Right cardiac atrium (tissue), 5 donors: ENCODE measurements around the gene BRD1. TPM values are rescaled to one million over a fixed set of nuclear protein-coding genes. Genes with fewer than 3 reads are reported as not detected.

Experiments
- ATAC-seq, 2 donors: fragments of 200-7000 bp; cut with Tn5 transposase; one replicate each; pipeline versions ENCODE4 v1.8.0 to v1.9.1; 2020; ENCODE audit warnings: moderate library complexity in 2 of 2, mild to moderate bottlenecking in 1 of 2
- DNase-seq, 3 donors: peaks; one replicate each; pipeline ENCODE4 v3.0.0-alpha.2; 2020
- H3K27ac ChIP-seq: one replicate; pipeline ENCODE4 v1.5.1; 2013; ENCODE audit warnings: mild to moderate bottlenecking, low read length, control low read depth, moderate library complexity
- H3K27me3 ChIP-seq: one replicate; pipeline ENCODE4 v1.6.1; 2013; ENCODE audit not compliant: control insufficient read depth, insufficient read depth
- H3K4me1 ChIP-seq: one replicate; pipeline ENCODE4 v1.6.1; 2013; ENCODE audit warnings: low read length; ENCODE audit not compliant: control insufficient read depth, insufficient read depth
- H3K4me3 ChIP-seq: one replicate; pipeline ENCODE4 v1.5.1; 2013; ENCODE audit warnings: low read length, control low read depth
- H3K9me3 ChIP-seq: one replicate; pipeline ENCODE4 v1.6.1; 2013; ENCODE audit warnings: low read length; ENCODE audit not compliant: control insufficient read depth
- WGBS: extraction: QIAGEN DNeasy Blood & Tissue Kit; methylation state at CpG from one replicate; pipeline ENCODE4 v1.1.7; 2013; 5-methylcytosine and 5-hydroxymethylcytosine counted together
- intact Hi-C, 4 donors: fragments of 100-400 bp; cut with DNase I; formaldehyde crosslinking; loops; one replicate each; pipeline versions ENCODE4 v1.11.0 to v1.14.0; 2022 to 2023
- polyA plus RNA-seq: library from polyadenylated mRNA; stranded (reverse); fragments of 200-250 nt; gene quantifications from one replicate; pipeline ENCODE4 v1.2.3, GENCODE V29; 2013
- total RNA-seq, 4 donors: library from RNA; stranded (reverse); fragmentation: NEBNext Ultra II Directional; extraction: Animal tissue kit (Norgen Biotek cat#: 25700); gene quantifications; one replicate each; pipeline ENCODE4 v1.2.1, GENCODE V29; 2021
- donor health status: healthy with polysubstance abuse.
- donor health status: DM: no; HTN: yes; CAD: no.
- donor health status: DM: no; HTN: no; CAD: no.
- donor health status: DM: no; HTN: yes; CAD: no; lungs with severe emphysema.
- donor health status: DM: yes; HTN: yes; CAD: no.

The BRD1 gene
- total and polyA plus RNA-seq, 5 donors: 16.3 to 19.4 (median 18.2) TPM

DNA sequence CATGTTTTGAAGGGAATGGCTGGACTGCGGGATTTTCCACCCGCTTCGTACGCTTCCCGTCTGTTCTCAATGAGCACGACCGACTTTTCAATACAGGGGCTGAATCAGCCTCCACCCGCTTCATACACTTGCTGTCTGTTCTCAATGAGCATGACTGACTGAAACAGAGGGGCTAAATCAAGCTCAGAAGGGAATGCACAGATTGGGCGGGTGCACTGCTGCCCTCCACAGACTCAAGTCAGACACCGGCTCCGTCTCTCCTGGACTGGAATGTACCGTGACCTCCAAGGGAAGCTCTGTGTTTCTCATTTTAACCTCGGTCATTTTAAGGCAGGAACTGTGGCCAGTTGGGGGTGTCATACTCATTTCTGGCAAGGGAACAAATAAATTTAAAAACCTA is 48.5 kb downstream of the BRD1 start:
- no peak overlapping the region for H3K27ac ChIP-seq
- H3K27me3 ChIP-seq: no peaks in the 10 kb centered on the region
- H3K4me3 ChIP-seq: no peak overlapping the region
- DNase-seq (no peak), ATAC-seq (no peak)
- intact Hi-C loops: no loop called here
- WGBS: 77% methylated on average over 13 of the region's 13 CpGs
- peaks cover 2% of the 10 kb centered on the region for H3K4me1 ChIP-seq
- H3K9me3 ChIP-seq: no peaks in the 10 kb centered on the region

DNA sequence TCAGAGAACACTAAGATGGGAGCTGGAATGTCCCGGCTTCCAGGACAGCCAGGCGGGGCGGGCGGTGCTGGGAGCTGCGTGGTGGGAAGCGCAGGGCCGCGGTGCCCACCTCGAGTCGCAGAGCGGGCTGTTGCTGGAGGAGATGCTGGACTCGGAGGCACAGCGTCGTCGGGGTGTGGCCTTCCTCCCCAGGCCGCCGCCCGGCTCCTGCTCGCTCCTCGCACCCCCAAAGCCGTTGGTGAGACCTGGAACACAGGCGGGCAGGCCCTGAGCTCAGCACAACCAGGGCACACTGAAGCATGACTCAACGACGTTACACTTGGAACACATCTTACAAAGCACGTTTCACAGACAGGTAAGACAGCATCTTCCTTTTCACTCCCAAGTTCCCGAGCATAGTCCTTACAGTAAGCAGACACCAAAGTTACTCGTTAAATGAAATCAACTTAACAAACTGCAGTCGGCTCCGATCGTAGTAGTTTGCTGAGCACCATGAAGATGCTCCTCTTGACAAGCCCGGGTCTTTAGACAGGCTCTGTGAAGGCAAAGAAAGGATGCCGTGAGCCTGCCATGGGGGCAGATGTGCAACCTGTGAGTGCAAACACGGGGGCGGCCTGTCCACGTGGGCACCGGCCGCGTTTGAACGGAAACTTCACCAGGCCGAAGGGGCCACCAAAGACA is 50.0 kb downstream of the BRD1 start:
- intact Hi-C loops: no loop called here
- H3K4me1 ChIP-seq: peaks cover 2% of the 10 kb centered on the region
- ATAC-seq (no peak), DNase-seq (peak in 2 of 3 donors; percentile 31 to 38)
- 90% methylated on average over 40 of the region's 40 CpGs for WGBS
- no peak overlapping the region for H3K27ac ChIP-seq
- H3K27me3 ChIP-seq: no peaks in the 10 kb centered on the region
- no peaks in the 10 kb centered on the region for H3K9me3 ChIP-seq
- H3K4me3 ChIP-seq: no peak overlapping the region

DNA sequence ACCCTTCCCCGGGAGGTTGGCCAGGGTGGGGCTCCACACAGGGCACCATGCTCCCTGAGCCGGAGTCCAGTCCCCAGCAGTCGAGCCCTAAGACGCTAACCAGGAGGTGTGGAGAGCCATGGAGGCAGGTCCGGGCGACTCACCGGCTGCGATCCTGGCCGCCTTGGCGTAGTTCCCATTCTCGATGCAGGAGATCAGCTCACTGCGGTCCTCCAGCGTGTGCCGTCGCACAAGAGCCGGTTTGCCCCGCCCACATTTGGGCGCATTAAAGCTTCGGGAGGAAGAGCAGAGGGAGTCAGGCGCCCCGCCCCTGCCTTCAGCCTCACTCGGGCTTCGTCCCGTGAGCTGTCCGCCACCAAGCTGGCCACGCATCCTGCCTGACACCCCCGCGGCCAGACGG is 50.8 kb downstream of the BRD1 start:
- Histone ChIP-seq H3K4me1 (peaks cover 2% of the 10 kb centered on the region), H3K9me3 (no peaks in the 10 kb centered on the region), H3K27ac (no peak overlapping the region), H3K4me3 (no peak overlapping the region), H3K27me3 (no peaks in the 10 kb centered on the region)
- ATAC-seq (no peak), DNase-seq (peak; percentile 22 to 61 (median 50))
- 91% methylated on average over 29 of the region's 29 CpGs for WGBS
- intact Hi-C loops: no loop called here

- peaks cover 2% of the 10 kb centered on the region for H3K4me1 ChIP-seq
- H3K27me3 ChIP-seq: no peaks in the 10 kb centered on the region
- WGBS: 94% methylated on average over 31 of the region's 31 CpGs
- intact Hi-C loops: no loop called here
- ATAC-seq: no peak
- no peak overlapping the region for H3K4me3 ChIP-seq
- peak; percentile 10 to 68 (median 48) for DNase-seq
- H3K27ac ChIP-seq: no peak overlapping the region
- no peaks in the 10 kb centered on the region for H3K9me3 ChIP-seq
These were observed 51.7 kb downstream of the BRD1 start for GRCh38 chr22:49775867-49776511.

DNA sequence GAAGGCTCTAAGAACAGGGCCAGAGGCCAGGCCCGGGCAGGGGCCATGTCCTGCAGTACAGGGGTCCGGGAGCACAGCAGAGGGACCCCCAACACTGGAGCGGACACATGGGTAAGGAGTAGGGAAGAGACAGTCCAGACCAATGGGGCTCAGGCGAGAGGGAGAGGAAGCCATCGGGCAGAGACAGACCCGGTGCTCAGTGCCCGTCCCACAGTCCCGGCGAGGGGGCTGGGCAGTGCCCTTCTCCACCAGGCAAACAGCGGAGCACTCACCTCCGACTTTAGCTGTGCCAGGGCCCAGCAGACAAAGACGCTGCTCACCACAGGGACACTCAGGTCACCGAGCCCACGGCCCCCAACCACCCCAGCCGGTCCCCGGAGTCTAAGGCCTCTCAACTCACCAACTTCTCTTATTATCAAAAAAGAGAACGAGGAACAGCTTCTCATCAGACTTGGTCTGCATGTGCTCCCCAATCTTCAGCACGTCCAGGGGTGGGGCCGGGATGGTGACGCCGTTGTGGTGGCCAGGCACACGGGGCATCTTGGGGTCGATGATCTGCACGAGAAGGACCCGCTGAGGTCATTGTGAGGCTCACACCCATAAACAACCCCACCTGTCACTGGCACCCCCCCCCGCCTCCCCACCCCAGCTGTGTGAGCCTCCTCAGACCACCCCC is 52.3 kb downstream of the BRD1 start:
- Histone ChIP-seq H3K4me1 (peaks cover 2% of the 10 kb centered on the region), H3K4me3 (no peak overlapping the region), H3K9me3 (no peaks in the 10 kb centered on the region), H3K27me3 (no peaks in the 10 kb centered on the region), H3K27ac (no peak overlapping the region)
- intact Hi-C loops: no loop called here
- 93% methylated on average over 26 of the region's 26 CpGs for WGBS
- DNase-seq (peak in 2 of 3 donors; percentile 40 to 59), ATAC-seq (no peak)

DNA sequence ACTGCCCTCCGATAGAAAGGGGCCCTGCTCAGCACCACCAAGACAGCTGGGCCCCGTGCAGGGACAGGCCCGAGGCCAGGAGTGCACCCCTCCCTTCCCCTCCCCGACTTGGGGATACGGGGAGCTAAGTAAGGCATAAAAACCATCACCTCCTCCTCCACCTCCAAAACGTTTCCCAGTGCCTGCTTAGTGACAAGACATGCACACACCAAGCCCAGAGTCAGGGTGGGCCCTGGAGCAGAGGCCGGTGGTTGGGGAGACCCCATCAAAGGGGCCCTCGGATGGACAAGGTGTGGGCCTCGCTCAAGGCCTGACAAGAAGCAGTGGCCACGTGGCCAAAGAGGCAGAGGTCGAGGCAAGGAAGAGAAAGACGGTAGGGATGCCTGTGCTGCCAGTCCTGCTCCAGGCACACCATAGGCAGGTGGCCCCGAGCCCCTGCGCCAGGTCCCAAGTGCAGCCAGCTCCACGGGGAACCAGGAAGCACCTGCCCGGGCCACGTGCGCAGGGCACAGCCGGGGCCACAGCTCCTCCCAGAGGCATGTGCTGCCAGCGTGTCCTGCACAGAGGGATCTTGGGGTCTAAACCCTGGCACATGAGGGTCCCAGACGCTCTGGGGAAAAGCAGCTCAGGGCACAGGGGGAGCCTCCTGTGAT is 53.0 kb downstream of the BRD1 start:
- no peaks in the 10 kb centered on the region for H3K9me3 ChIP-seq
- no peak for ATAC-seq
- H3K4me1 ChIP-seq: no peaks in the 10 kb centered on the region
- 81% methylated on average over 21 of the region's 21 CpGs for WGBS
- H3K27ac ChIP-seq: no peak overlapping the region
- no peak overlapping the region for H3K4me3 ChIP-seq
- H3K27me3 ChIP-seq: no peaks in the 10 kb centered on the region
- intact Hi-C loops: no loop called here
- DNase-seq: peak in 2 of 3 donors; percentile 36 to 51

- no peak overlapping the region for H3K27ac ChIP-seq
- no peak overlapping the region for H3K4me3 ChIP-seq
- WGBS: 94% methylated on average over 21 of the region's 21 CpGs
- intact Hi-C loops: no loop called here
- H3K9me3 ChIP-seq: no peaks in the 10 kb centered on the region
- H3K27me3 ChIP-seq: no peaks in the 10 kb centered on the region
- DNase-seq (peak in 2 of 3 donors; percentile 31 to 45), ATAC-seq (no peak)
- no peaks in the 10 kb centered on the region for H3K4me1 ChIP-seq
These were observed 53.6 kb downstream of the BRD1 start for GRCh38 chr22:49774046-49774445.

GRCh38 chr22:49773531-49773930 is 54.1 kb downstream of the BRD1 start:
- Histone ChIP-seq H3K4me1 (no peaks in the 10 kb centered on the region), H3K4me3 (no peak overlapping the region), H3K9me3 (no peaks in the 10 kb centered on the region), H3K27me3 (no peaks in the 10 kb centered on the region), H3K27ac (no peak overlapping the region)
- DNase-seq (peak in 2 of 3 donors; percentile 15 to 33), ATAC-seq (no peak)
- 95% methylated on average over 11 of the region's 11 CpGs for WGBS
- intact Hi-C loops: no loop called here

DNA sequence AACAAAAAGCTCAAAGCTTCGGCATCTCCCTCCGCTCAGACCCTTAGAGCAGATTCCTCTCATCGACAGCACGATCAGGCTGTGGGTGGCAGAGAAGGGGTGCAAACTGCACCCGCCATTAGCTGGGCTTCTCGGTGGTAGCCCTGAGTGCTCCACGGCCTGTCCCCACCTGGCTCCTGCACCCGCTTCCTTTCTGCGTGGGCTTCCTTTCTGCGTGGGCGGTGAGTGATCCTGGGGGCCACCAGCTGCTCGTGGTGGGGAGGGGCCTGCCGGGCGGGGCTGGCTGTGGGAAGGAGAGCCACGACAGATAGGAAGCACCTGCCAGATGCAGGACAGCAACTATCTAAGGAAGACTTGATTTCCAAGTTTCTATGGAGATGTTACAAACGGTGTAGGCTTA is 55.0 kb downstream of the BRD1 start:
- DNase-seq (peak in 2 of 3 donors; percentile 28 to 30), ATAC-seq (no peak)
- intact Hi-C loops: no loop called here
- no peak overlapping the region for H3K4me3 ChIP-seq
- no peaks in the 10 kb centered on the region for H3K9me3 ChIP-seq
- no peak overlapping the region for H3K27ac ChIP-seq
- no peaks in the 10 kb centered on the region for H3K4me1 ChIP-seq
- WGBS: 64% methylated on average over 16 of the region's 16 CpGs
- H3K27me3 ChIP-seq: no peaks in the 10 kb centered on the region

GRCh38 chr22:49771266-49772065 is 56.2 kb downstream of the BRD1 start:
- H3K4me1 ChIP-seq: no peaks in the 10 kb centered on the region
- no peak overlapping the region for H3K27ac ChIP-seq
- ATAC-seq: peak in 1 of 2 donors; percentile 6
- peak in 2 of 3 donors; percentile 50 to 56 for DNase-seq
- WGBS: 55% methylated on average over 64 of the region's 64 CpGs
- no peaks in the 10 kb centered on the region for H3K9me3 ChIP-seq
- no peak overlapping the region for H3K4me3 ChIP-seq
- no peaks in the 10 kb centered on the region for H3K27me3 ChIP-seq
- intact Hi-C loops: no loop called here
